Measurements from ENCODE around the gene PREP.
"Not testable (repeated sequence)": the region's sequence is repeated elsewhere in the genome, so short reads cannot be mapped to it uniquely, and the experiment has no call there.

PREP gene

DNA sequence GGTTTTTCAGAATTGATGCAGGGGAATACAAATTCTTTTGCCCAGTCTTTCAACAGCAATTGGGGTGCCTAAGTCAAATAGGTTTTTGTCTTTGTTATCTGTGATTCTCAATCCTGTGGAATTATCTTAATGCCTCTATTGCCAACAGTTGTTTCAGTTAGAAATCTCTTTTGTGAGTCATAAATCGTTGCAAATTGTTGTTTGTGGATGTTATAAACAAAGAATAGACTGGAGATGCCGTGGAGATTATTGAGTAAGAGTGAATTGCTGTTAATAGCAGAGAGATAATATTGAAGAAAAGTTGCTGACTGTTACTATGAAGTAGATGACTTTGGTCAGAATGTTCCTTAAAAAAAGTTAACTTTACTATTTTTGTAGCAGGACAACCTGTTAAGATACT, 159.4 kb downstream of the PREP start:
- H3K27ac ChIP-seq, result no peak overlapping the region

DNA sequence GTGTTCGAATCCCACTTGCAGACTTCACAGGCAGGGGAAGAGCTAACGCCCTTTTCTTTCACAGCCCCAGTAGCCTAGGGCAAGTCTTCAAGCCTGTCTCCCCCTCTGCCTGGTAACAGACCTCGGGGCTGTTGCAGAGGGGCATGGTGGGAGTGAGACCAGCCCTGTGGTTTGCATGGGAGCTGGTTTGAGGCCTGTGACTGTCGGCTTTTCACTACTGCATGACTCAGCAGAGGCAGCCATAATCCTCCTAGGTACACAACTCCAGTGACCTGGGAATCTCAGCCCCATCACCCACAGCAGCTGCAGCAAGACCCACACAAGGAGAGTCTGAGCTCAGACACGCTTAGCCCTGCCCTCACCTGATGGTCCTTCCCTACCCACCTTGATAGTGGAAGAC, 167.7 kb downstream of the PREP start:
- Histone ChIP-seq H3K4me2 (no peak overlapping the region), H3K27me3 (no peaks in the 10 kb centered on the region), H3K36me3 (no peaks in the 10 kb centered on the region), H3K9ac (no peak overlapping the region), H4K20me1 (no peaks in the 10 kb centered on the region), H3K9me3 (replicated peaks in 1 of 11) (peaks cover 14 to 56% (median 33%) of the 10 kb centered on the region in 11 experiments), H3K4me1 (no peaks in the 10 kb centered on the region), H3K27ac (no peak overlapping the region), H3K4me3 (no peak overlapping the region)
- TF ChIP-seq Cebpa-rat (IDR thresholded peaks at IDR 0.05), result no peak

More for the DNA sequence above, 159.4 kb downstream of the PREP start:
- H3K27me3 ChIP-seq, result no peaks in the 10 kb centered on the region
- H4K20me1 ChIP-seq, result no peaks in the 10 kb centered on the region
- no peaks in the 10 kb centered on the region for H3K36me3 ChIP-seq
- H3K4me2 ChIP-seq, result no peak overlapping the region
- H3K9ac ChIP-seq, result no peak overlapping the region
- H3K4me3 ChIP-seq, result no peak overlapping the region
- H3K4me1 ChIP-seq, result no peaks in the 10 kb centered on the region
- TF ChIP-seq Cebpa-rat (IDR thresholded peaks at IDR 0.05), result no peak
- peaks cover 0 to 8% (median 0%) of the 10 kb centered on the region in 11 experiments; a peak in 4 of 22 replicates for H3K9me3 ChIP-seq (replicated peaks in 1 of 11)

DNA sequence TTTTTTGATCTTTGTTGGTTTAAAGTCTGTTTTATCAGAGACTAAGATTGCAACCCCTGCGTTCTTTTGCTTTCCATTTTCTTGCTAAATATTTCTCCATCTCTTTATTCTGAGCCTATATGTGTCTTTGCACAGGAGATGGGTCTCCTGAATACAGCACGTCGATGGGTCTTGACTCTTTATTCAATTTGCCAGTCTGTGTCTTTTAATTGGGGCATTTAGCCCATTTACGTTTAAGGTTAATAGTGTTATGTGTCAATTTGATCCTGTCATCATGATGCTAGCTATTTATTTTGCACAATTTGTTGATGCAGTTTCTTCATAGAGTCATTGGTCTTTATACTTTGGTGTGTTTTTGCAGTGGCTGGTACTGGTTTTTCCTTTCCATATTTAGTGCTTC, 171.1 kb downstream of the PREP start:
- H3K9ac ChIP-seq, H3K27ac ChIP-seq, H3K27me3 ChIP-seq, H3K36me3 ChIP-seq, H3K4me1 ChIP-seq, H3K4me3 ChIP-seq, H4K20me1 ChIP-seq, H3K4me2 ChIP-seq: not testable (repeated sequence)
- H3K9me3 ChIP-seq (replicated peaks in 1 of 11), result peaks cover 8 to 41% (median 26%) of the 10 kb centered on the region in 11 experiments

Measured in BLaER1 treated with 17β-estradiol and CSF1 and Interleukin-3, amounts not matched to agents 10 nM and 100 nM (cell line).